Ishikawa (cell line): Measurements from ENCODE around the gene MGMT.

ENCODE experiments used
- CEBPB ChIP-seq: IDR thresholded peaks from 2 replicates; pipeline ENCODE4 v1.6.1; 2012
- CREB1 ChIP-seq: IDR thresholded peaks from 2 replicates; pipeline ENCODE4 v1.6.1; 2012; ENCODE audit warnings: low read depth
- EGR1 ChIP-seq: IDR thresholded peaks from 2 replicates; pipeline ENCODE4 v1.6.1; 2012
- EP300 ChIP-seq: IDR thresholded peaks from 2 replicates; pipeline ENCODE4 v1.6.1; 2012; ENCODE audit warnings: borderline replicate concordance
- FOXM1 ChIP-seq: IDR thresholded peaks from 2 replicates; pipeline ENCODE4 v1.6.1; 2012; ENCODE audit warnings: low read depth, borderline replicate concordance
- NFIC ChIP-seq: IDR thresholded peaks from 2 replicates; pipeline ENCODE4 v1.6.1; 2012
- TAF1 ChIP-seq: IDR thresholded peaks from 2 replicates; pipeline ENCODE4 v1.6.1; 2012; ENCODE audit warnings: low read depth, mild to moderate bottlenecking
- TCF12 ChIP-seq: IDR thresholded peaks from 2 replicates; pipeline ENCODE4 v1.6.1; 2012; ENCODE audit warnings: low read depth
- TEAD4 ChIP-seq: IDR thresholded peaks from 2 replicates; pipeline ENCODE4 v1.6.1; 2012
- YY1 ChIP-seq: IDR thresholded peaks from 2 replicates; pipeline ENCODE4 v1.6.1; 2012; ENCODE audit warnings: low read depth
- ZBTB7A ChIP-seq: IDR thresholded peaks from 2 replicates; pipeline ENCODE4 v1.6.1; 2012; ENCODE audit warnings: low read depth
- TF ChIP-seq, protein P1 (sequence below): IDR thresholded peaks from 2 replicates; pipeline ENCODE4 v1.6.1; 2012; ENCODE audit warnings: low read depth, mild to moderate bottlenecking
- TF ChIP-seq, protein P2 (sequence below): IDR thresholded peaks from 2 replicates; pipeline ENCODE4 v1.6.1; 2012
- TF ChIP-seq, protein P3 (sequence below): IDR thresholded peaks from 2 replicates; pipeline ENCODE4 v1.6.1; 2012

Gene MGMT

DNA sequence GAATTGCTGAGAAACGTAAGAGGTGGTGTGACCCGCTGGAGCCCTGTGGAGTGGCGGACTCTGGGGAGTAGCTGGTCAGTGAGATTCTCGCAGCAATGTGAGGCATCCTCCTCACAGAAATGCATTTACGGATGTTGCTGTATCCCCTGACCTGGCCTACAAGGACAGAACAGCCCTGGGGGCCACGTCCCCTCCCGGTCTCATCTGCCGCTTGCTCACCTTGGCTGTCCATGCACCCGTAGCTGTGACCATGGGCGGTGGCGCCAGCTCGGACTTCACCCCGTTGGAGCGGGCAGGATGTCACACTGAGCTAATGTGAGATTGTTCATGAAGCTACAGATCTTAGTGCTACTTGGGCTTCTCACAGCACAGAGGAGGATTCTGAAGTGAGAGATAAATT, 303.2 kb downstream of the MGMT start:
- TF ChIP-seq TEAD4 (no peak), CREB1 (no peak), ZBTB7A (no peak), CEBPB (no peak), EP300 (no peak), YY1 (no peak), EGR1 (no peak), TCF12 (no peak), NFIC (no peak)
- TF ChIP-seq, protein P1, sequence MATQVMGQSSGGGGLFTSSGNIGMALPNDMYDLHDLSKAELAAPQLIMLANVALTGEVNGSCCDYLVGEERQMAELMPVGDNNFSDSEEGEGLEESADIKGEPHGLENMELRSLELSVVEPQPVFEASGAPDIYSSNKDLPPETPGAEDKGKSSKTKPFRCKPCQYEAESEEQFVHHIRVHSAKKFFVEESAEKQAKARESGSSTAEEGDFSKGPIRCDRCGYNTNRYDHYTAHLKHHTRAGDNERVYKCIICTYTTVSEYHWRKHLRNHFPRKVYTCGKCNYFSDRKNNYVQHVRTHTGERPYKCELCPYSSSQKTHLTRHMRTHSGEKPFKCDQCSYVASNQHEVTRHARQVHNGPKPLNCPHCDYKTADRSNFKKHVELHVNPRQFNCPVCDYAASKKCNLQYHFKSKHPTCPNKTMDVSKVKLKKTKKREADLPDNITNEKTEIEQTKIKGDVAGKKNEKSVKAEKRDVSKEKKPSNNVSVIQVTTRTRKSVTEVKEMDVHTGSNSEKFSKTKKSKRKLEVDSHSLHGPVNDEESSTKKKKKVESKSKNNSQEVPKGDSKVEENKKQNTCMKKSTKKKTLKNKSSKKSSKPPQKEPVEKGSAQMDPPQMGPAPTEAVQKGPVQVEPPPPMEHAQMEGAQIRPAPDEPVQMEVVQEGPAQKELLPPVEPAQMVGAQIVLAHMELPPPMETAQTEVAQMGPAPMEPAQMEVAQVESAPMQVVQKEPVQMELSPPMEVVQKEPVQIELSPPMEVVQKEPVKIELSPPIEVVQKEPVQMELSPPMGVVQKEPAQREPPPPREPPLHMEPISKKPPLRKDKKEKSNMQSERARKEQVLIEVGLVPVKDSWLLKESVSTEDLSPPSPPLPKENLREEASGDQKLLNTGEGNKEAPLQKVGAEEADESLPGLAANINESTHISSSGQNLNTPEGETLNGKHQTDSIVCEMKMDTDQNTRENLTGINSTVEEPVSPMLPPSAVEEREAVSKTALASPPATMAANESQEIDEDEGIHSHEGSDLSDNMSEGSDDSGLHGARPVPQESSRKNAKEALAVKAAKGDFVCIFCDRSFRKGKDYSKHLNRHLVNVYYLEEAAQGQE = no peak
- TF ChIP-seq, protein P2, sequence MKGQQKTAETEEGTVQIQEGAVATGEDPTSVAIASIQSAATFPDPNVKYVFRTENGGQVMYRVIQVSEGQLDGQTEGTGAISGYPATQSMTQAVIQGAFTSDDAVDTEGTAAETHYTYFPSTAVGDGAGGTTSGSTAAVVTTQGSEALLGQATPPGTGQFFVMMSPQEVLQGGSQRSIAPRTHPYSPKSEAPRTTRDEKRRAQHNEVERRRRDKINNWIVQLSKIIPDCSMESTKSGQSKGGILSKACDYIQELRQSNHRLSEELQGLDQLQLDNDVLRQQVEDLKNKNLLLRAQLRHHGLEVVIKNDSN = no peak

DNA sequence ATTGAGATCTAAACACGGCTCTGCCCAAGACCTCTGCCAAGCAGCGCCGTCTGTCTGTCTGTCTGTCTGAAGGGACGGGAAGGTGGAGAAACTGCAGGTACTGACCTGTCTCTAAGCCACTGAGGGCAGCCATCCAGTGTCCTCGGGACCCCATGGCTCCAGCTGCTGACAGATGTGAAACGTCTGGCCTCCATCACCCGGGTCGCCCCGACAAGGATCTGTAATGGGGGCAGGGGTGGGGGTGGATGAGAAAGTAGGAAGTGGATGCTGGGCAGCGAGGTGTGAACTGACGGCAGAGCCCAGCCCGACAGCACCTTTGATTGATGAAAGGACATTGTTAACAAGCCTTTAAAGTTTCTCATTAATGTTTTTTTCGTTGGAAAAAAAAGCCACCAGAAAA, 304.0 kb downstream of the MGMT start:
- TF ChIP-seq NFIC (no peak), CEBPB (no peak), ZBTB7A (no peak), FOXM1 (no peak), TAF1 (no peak), TCF12 (no peak), CREB1 (no peak), TEAD4 (no peak)
- TF ChIP-seq, protein P2 = no peak
- TF ChIP-seq, protein P1 = no peak

DNA sequence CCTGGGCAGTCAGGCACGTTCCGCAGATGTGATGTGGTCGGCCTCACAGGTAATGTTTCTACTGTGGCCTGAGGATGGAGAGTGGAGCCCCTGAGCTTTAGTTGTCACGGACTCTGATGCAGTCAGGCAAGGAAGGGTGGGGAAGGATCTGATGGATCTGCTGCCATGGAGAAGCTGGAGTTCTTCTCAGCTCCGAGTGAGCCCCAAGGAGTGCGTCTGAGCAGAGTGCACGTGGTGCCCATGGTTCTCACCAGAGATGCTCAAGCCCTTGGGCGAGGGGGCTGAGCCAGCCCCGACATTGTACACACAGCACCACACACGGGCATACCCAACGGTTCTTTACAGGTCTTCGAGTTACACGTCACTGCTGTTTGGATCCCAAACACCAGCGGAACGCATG, 304.5 kb downstream of the MGMT start:
- no peak for TF ChIP-seq FOXM1

- TF ChIP-seq, protein P1 = no peak
- TF ChIP-seq EP300 (no peak), ZBTB7A (no peak), FOXM1 (no peak), CREB1 (no peak), EGR1 (no peak), TEAD4 (no peak), CEBPB (no peak)
- TF ChIP-seq, protein P3, sequence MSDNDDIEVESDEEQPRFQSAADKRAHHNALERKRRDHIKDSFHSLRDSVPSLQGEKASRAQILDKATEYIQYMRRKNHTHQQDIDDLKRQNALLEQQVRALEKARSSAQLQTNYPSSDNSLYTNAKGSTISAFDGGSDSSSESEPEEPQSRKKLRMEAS = no peak
Observed at GRCh38 chr10:129771991-129772431, 305.0 kb downstream of the MGMT start.

- TF ChIP-seq, protein P1 = no peak
- TF ChIP-seq ZBTB7A = no peak
- TF ChIP-seq, protein P2 = no peak
Observed at GRCh38 chr10:129772468-129773358, 305.7 kb downstream of the MGMT start.
